GM19452 (cell line): Measurements from ENCODE around the gene LHX6.

Experiments
- ATAC-seq: cut with Tn5 transposase; IDR thresholded peaks from one replicate; pipeline ENCODE4 v1.9.1; 2021; ENCODE audit not compliant: unreplicated experiment

Gene LHX6

GRCh38 chr9:122192914-122193525 lies 35.7 kb downstream of the LHX6 start:
- no peak for ATAC-seq

GRCh38 chr9:122192261-122192875 lies 36.4 kb downstream of the LHX6 start:
- ATAC-seq: no peak

- ATAC-seq: no peak
Measured at GRCh38 chr9:122191584-122191983, 37.2 kb downstream of the LHX6 start.

GRCh38 chr9:122190597-122191381 lies 38.0 kb downstream of the LHX6 start:
- no peak for ATAC-seq

DNA sequence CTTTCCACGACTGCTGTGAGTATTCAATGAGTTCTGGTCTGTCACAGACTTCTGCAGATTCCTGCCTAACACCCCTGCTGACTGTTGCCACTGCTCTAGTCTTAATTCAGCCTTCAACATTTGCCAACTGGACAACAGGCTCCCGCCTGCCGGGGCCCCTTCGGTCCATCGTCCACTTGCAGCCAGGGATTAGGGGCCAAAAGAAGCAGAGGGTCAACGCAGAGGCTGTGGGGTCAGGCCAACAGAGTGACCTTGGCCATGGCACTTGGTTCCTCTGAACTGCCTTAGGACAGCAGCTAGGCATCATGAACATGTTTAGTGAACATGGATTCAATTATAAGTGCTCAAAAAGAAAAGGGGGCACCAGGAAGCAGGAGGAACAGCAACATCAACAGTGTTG lies 40.4 kb downstream of the LHX6 start:
- no peak for ATAC-seq

DNA sequence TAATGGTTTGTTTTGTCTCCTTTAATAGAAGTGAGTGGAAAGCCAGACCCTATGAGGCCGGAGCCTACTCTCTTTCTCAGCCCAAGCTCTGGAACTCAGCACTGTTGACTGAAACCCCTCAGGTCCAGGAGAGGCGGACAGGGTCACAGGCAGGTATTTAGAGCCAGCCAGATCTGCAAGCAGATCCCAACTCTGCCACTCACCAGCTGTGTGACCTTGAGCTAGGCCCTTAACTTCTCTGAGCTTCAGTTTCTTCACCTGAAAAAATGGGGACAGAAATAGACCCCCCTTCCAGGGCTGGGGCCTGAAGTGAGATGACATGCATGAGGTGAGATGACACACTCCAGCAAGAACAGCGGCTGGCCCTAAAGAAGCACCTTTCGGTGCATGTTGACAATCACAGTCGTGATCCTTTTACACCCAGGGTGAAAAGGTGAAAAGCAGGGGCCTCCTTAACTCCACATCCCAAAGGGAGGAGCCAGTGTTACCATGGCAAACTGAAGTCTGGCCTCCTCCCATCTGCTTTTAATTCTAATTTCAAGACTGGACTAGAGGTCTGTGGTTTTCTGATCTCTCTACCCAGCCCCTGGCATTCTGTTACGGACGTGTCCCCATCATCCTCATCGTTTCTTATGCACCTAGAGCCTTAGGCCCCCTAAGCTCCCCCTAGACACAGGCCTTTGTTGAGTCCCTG lies 41.8 kb downstream of the LHX6 start:
- ATAC-seq: no peak

- ATAC-seq: no peak
Measured at GRCh38 chr9:122186301-122186700, 42.5 kb downstream of the LHX6 start.

- no peak for ATAC-seq
Measured at GRCh38 chr9:122184551-122184950, 44.2 kb downstream of the LHX6 start.

GRCh38 chr9:122183501-122183900 lies 45.3 kb downstream of the LHX6 start:
- ATAC-seq: no peak

DNA sequence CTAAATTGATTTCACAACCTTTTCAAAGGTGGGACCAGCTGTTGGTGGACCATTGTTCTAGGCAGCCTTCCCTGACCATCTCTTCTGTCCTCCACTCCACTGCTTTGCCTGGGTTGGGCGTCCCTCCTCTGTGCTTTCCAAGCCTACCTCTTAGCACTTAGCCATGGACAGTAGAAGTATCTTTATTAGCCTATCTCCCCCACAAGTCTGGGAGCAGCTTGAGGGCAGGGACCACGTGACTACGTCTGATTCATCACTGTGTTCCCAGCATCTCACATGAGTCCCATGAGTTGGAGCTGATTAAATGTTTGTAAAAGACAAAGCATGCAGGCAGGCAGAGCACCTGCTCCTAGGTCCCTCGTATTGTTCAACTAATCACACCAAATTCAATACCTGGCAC lies 48.1 kb downstream of the LHX6 start:
- no peak for ATAC-seq

GRCh38 chr9:122179690-122180074 lies 49.1 kb downstream of the LHX6 start:
- no peak for ATAC-seq

DNA sequence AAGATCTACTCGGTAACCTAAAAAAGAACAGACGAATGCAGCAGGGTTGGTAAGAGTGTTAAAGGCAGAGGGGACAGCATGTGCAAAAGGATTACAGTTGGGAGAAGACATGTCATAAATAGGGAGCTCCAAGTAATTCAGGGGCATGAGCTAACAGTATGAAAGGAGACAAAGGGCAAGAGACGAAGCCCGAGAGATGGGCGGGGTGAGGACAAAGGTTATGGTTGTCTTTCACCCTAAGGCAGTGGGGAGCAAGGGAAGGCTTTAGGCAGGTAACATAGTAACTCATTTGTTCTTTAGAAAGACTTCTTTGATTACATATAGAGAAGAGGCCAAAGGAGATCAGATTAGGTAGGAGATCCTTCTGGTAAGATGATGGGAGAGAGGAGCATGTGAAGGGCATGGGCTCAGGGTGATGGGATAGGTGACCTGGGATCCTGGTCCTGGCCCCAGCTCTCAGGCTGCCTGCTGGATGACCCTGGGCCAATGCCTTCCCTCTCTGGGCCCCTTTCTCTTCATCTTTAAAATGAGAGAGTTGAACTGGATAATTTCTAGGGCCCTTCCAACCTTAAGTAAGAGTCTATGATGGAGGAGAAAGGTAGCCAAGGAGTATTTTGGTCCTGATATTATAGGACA lies 49.6 kb downstream of the LHX6 start:
- no peak for ATAC-seq

DNA sequence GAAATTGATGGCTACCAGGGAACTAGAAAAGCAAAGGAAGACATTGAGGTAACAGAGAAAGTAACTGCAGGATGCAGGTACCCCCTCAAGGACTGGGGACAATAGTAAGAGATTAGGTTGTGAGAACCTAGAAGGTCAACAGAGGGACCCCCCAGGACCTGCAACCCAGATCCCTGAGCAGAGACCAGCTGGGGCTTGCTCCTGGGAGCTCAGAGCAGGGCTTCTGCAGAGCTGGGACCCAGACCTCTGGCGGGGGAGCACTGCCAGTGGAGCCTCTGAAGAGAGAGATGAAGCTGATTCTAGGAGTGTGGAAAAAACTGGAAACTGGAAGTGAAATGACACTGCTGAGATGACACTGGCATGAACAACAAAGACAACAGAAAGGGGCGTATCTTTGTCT lies 51.8 kb downstream of the LHX6 start:
- no peak for ATAC-seq

DNA sequence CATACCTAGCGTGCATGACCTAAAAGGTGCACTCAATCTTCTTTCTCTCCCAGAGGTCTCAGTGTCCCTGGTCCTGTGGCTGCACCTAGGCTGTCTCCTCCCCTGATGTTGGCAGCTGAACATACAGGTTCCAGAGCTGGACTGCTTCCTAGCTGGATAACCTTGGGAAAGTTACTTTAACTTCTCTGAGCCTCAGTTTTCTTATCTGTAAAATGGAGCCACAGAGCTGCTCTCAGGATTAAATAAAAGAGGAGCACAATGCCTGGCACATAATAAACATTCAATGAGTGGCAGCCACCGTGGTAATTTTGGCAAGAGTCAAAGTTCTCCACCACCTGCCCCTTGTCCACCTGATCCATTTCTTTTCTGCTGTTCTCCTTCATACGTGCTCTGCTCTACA lies 55.1 kb downstream of the LHX6 start:
- ATAC-seq: no peak

GRCh38 chr9:122172131-122172530 lies 56.6 kb downstream of the LHX6 start:
- ATAC-seq: no peak

- no peak for ATAC-seq
Measured at GRCh38 chr9:122168356-122168755, 60.4 kb downstream of the LHX6 start.

GRCh38 chr9:122164286-122164685 lies 64.5 kb downstream of the LHX6 start:
- ATAC-seq: no peak

DNA sequence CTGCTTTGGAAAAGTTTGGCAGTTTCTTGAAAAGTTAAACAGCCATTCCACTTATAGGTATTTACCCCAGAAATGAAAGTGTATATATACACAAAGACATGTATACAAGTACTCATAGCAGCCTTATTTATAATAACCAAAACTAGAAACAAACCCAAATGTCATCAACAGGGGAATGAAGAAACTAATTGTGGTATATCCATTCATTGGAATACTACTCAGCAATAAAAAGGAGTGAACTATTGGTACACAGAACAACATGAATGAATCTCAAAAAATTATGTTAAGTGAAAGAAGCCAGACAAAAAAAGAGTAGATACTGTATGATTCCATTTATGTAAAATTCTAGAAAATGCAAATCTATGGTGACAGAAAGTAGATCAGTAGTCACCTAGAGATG lies 66.3 kb downstream of the LHX6 start:
- ATAC-seq: no peak

- ATAC-seq: peak; percentile 4
Measured at GRCh38 chr9:122159925-122160246, 68.9 kb downstream of the LHX6 start.

- ATAC-seq: peak; percentile 94
Measured at GRCh38 chr9:122159026-122159924, 69.5 kb downstream of the LHX6 start, which contains the start of the genes MORN5 and NDUFA8. TSS of gene MORN5 (plus strand) at chr9:122159908. CDS start at chr9:122159973, 65 bp downstream. TSS of gene NDUFA8 (minus strand) at chr9:122159779. CDS start at chr9:122159677, 102 bp downstream.
